Measurements from ENCODE around the gene TPM1.
A peak's percentile ranks its signal among the peaks of the same experiment; 100 is the strongest.

The TPM1 gene

GRCh38 chr15:63057468-63058345 is 15.2 kb downstream of the TPM1 start:
- no peak for DNase-seq

- DNase-seq: no peak
Observed at GRCh38 chr15:63059075-63059474, 16.5 kb downstream of the TPM1 start.

- no peak for DNase-seq
Observed at GRCh38 chr15:63059573-63060216, 17.1 kb downstream of the TPM1 start.

DNA sequence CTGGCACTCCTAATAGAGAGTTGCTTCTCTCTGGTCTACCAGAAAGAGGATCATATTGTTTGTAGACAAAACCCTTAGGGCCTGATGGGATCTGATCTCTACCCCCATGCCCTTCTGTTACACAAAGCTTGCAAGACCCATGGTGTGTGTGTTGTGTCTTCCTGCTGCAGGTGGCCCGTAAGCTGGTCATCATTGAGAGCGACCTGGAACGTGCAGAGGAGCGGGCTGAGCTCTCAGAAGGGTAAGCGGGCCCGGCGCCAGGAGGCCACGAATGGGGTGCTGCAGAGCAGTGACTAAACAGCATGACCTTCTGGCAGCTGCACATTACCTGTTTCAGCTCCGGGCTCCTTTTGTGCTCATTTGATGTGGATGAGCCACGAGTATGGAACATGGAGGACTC is 18.2 kb downstream of the TPM1 start:
- DNase-seq: no peak

DNA sequence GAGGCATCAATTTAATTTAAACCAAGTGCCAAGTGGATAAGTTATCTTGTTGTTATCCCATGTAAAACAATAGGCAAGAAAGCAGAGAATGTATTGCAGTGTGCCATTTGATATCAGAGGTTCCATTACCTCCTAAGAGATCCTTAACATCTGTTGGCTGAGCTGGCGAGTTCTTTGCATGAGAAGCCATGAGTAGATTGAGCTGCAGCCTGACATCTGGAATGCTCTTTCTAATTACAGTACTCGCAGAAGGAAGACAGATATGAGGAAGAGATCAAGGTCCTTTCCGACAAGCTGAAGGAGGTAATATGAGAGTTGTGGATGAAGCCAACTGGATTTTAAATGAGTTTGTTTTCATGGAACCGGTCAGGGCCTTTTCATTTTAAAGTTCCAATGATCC is 19.4 kb downstream of the TPM1 start:
- DNase-seq: no peak

DNA sequence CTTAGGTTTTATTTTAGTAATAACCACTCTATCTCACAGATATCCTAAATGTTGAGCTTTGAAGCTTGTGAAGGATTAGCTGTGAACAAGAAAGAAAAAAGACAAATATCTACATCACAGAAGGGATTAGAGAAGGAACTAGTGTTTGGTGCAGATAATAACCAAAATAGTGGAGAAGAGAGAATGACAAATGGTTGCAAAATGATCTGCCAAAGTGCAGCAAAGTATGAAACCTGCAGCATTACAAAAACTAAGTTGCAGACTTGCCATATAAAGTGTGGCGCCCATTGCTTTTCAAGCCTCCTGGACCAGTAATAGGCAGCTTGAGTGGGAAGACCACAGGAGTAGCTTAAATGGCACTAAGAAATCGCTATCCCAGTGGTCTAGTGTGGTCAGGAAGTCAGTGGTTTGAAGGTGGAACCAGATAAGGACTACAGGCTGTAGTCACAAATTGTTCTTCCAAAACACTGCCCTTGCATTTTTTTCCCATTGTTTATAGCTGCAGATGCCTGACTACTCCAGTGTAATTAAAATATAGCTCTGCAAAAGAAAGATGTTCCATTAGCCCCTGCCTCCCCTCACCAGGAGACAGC is 20.7 kb downstream of the TPM1 start:
- DNase-seq: no peak

DNA sequence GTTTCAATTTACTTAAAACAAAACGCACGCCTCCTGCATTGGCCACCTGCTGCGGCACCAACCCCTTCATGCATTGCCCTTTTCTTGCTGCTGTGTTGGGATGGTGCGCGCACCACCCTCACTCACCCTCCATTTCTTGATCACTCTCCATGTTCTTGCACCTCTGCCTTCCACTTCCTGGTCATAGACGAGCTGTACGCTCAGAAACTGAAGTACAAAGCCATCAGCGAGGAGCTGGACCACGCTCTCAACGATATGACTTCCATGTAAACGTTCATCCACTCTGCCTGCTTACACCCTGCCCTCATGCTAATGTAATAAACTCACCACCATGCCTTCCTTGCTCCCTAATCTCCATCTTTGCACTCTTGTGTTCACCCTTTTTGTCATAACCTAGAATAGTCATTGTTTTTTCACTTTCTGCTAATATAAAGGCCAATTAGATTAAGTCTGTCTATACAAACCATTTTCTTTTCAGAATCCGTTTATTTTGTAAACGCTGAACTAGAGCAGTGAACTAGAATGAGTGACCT is 21.4 kb downstream of the TPM1 start:
- no peak for DNase-seq

- DNase-seq: no peak
Observed at GRCh38 chr15:63065262-63066221, 23.0 kb downstream of the TPM1 start.

- DNase-seq: no peak
Observed at GRCh38 chr15:63066272-63066671, 23.7 kb downstream of the TPM1 start.

GRCh38 chr15:63067306-63067705 is 24.8 kb downstream of the TPM1 start:
- no peak for DNase-seq

- no peak for DNase-seq
Observed at GRCh38 chr15:63067976-63068743, 25.6 kb downstream of the TPM1 start.

- DNase-seq: no peak
Observed at GRCh38 chr15:63069616-63070090, 27.1 kb downstream of the TPM1 start.

GRCh38 chr15:63070681-63071129 is 28.2 kb downstream of the TPM1 start:
- peak; percentile 11 for DNase-seq

DNA sequence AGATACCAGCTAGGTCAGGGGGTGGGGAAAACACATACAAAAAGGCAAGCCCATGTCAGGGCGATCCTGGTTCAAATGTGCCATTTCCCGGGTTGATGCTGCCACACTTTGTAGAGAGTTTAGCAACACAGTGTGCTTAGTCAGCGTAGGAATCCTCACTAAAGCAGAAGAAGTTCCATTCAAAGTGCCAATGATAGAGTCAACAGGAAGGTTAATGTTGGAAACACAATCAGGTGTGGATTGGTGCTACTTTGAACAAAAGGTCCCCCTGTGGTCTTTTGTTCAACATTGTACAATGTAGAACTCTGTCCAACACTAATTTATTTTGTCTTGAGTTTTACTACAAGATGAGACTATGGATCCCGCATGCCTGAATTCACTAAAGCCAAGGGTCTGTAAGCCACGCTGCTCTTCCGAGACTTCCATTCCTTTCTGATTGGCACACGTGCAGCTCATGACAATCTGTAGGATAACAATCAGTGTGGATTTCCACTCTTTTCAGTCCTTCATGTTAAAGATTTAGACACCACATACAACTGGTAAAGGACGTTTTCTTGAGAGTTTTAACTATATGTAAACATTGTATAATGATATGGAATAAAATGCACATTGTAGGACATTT is 28.9 kb downstream of the TPM1 start:
- DNase-seq: no peak

- DNase-seq: no peak
Observed at GRCh38 chr15:63072023-63072650, 29.6 kb downstream of the TPM1 start.

- DNase-seq: no peak
Observed at GRCh38 chr15:63072809-63073277, 30.3 kb downstream of the TPM1 start.

- DNase-seq: no peak
Observed at GRCh38 chr15:63073497-63074172, 31.1 kb downstream of the TPM1 start.

DNA sequence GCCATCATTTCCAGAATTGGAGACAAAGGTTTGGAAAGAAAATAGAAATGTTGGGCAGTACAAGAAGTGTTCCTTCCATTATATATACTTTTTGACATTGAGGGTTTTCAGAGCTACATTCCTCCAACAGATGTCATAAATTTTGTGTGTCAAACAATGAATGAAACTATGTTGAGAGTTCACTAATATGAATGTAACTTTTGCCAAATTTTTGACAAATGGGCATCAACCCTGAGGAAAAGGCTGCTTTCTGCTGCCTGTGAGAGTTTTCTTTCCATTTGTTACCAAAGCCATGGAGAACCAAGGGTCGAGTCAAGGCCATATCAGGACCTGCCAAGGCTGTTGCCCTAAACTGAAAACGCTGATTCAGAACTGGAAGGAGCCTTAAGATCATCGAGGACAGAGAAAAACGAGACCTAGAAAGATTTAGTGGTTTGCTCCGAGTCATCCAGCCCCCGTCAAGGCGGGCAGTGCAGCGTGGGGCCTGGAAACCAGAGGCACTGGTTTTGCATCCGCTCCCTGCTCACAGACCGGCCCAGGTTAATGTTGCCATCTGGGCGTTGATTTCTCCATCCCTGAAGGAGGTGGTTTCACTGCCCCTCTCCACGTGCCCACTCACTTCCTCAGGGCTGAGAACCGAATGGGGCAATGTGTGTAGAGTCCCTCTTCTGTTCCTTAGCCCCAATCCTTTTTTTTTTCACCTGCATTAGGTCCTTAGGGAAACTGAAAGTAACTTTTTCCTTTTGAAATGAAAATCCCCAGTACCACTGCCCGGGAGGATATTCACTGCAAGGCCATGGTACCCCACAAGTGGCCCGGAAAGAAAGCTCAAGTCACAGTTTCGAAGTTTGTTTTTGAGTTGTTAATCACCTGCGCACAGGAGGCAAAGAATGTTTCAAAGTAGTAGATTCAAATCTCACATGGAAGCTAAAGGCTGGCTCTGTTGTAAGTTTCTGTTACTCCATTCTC is 32.8 kb downstream of the TPM1 start:
- DNase-seq: peak; percentile 7
